ENCODE measurements around the gene STK17B. TPM values are rescaled to one million over a fixed set of nuclear protein-coding genes. Genes with fewer than 3 reads are reported as not detected.

Gene STK17B
- total and polyA plus RNA-seq, 2 of the 8 experiments (the other 6 are each of a cell fraction or from before 2014, with no cell fraction given) = 1.8 to 10.5 TPM

- H3K23me2 ChIP-seq (ENCODE audit: low read depth, low read length) = peaks cover 8% of the 10 kb centered on the region; the same call in 1 of the 2 replicates
- H4K8ac ChIP-seq (ENCODE audit: extremely low read depth, insufficient read depth, low read length) = peak overlapping the region; percentile 79
- WGBS, 2 experiments (ENCODE audit: extremely low coverage in 1 of 2, insufficient coverage in 1 of 2, insufficient read length in 1 of 2, insufficient replicate concordance in 2 of 2, low coverage in 1 of 2, low lambda C conversion rate in 2 of 2, missing lambda C conversion rate in 1 of 2) = 2% methylated on average over 39 of the region's 54 CpGs; no CpG with 5 or more reads in 1 of the 2 experiments
- H2AFZ ChIP-seq (ENCODE audit: low read length) = 0 out of 2 replicates have a peak overlapping the region, but pooled peaks have one; percentile 36
- no peak overlapping the region for H3K23ac ChIP-seq (ENCODE audit: insufficient read length)
- H2BK5ac ChIP-seq (ENCODE audit: low read depth, low read length) = no peak overlapping the region
- DNase-seq (ENCODE audit: low read depth in 1 of 2, low spot score in 2 of 2) (no peak), FAIRE-seq (no peak)
- H2BK20ac ChIP-seq (ENCODE audit: low read length) = no peak overlapping the region
- no peak overlapping the region for H3K4ac ChIP-seq (replicated peaks; ENCODE audit: insufficient read length, low read depth, low read length)
- no peak overlapping the region for H4K91ac ChIP-seq (replicated peaks; ENCODE audit: insufficient read length, low read length)
- H2BK12ac ChIP-seq (ENCODE audit: low read depth, low read length) = no peak overlapping the region
- TF ChIP-seq SAP30 (IDR thresholded peaks at IDR 0.05; ENCODE audit: insufficient read depth, insufficient replicate concordance, low read length) (peak; percentile 74), ASH2L (IDR thresholded peaks at IDR 0.05; ENCODE audit: low read length) (peak; percentile 54), RBBP5 (IDR thresholded peaks at IDR 0.05; ENCODE audit: borderline replicate concordance, low read depth, low read length) (peak; percentile 84; the same call in 1 of the 2 replicates), SIN3A (conservative IDR thresholded peaks at IDR 0.05 in 1 of 2, IDR thresholded peaks at IDR 0.05 in 1 of 2; ENCODE audit: low read depth in 1 of 2, low read length in 2 of 2) (peak; percentile 44 to 68; a peak in 2 of 4 replicates), RFX5 (IDR thresholded peaks at IDR 0.05; ENCODE audit: borderline replicate concordance, low read depth, low read length) (no peak)
- no peak overlapping the region for H2BK120ac ChIP-seq (replicated peaks; ENCODE audit: low read depth, low read length)
- no peak overlapping the region for H4K5ac ChIP-seq (ENCODE audit: insufficient read length, low read depth, low read length)
- H3K79me1 ChIP-seq (ENCODE audit: low read depth, low read length) = 0 out of 2 replicates have a peak, but pooled peaks cover 2% of the 10 kb centered on the region
- no peaks in the 10 kb centered on the region for H3K9me3 ChIP-seq (ENCODE audit: insufficient read depth in 2 of 2, low read depth in 1 of 2, low read length in 1 of 2)
- H3K4me1 ChIP-seq (replicated peaks in 1 of 4; ENCODE audit: control insufficient read depth in 3 of 4, insufficient read depth in 4 of 4, low read length in 3 of 4) = peaks cover 0 to 12% (median 8%) of the 10 kb centered on the region in 4 experiments; a peak in 3 of 7 replicates
- H3K9ac ChIP-seq (replicated peaks in 1 of 4; ENCODE audit: extremely low read depth in 1 of 4, low read depth in 3 of 4, low read length in 3 of 4) = peak overlapping the region; percentile 58 to 80 (median 70); a peak in 6 of 7 replicates
- no peak overlapping the region for H3K14ac ChIP-seq (ENCODE audit: insufficient read length)
- no peaks in the 10 kb centered on the region for H3K36me3 ChIP-seq (ENCODE audit: control insufficient read depth in 2 of 4, insufficient read depth in 4 of 4, low read length in 3 of 4)
- ChIA-PET POLR2A (ENCODE audit: partially characterized antibody) (interaction anchor here (0.6 to 1.2 kb wide), 4 partner anchors 9 to 1536 kb away, joined by 3 read pairs; no protein-coding TSS in a partner anchor), CTCF (ENCODE audit: partially characterized antibody) (interaction anchor here (1.7 kb wide), 1 partner anchor 106 kb away, joined by 6 read pairs; no protein-coding TSS in a partner anchor)
- H3K4me3 ChIP-seq (ENCODE audit: extremely low read depth in 1 of 4, insufficient read depth in 2 of 4, low read depth in 3 of 4, low read length in 4 of 4) = peak overlapping the region; percentile 82 to 95 (median 85)
- H3K27me3 ChIP-seq (replicated peaks in 1 of 4; ENCODE audit: control insufficient read depth in 3 of 4, extremely low read depth in 1 of 4, insufficient read depth in 3 of 4, low read length in 3 of 4) = peaks cover 0 to 4% (median under 1%) of the 10 kb centered on the region in 4 experiments; a peak in 4 of 7 replicates
- peak overlapping the region; percentile 75 to 99 for H3K4me2 ChIP-seq (ENCODE audit: insufficient read depth in 1 of 2, low read depth in 2 of 2, low read length in 2 of 2)
- H2AK5ac ChIP-seq (ENCODE audit: low read depth, low read length) = no peak overlapping the region
- peaks cover 0 to 1% of the 10 kb centered on the region in 2 experiments for H4K20me1 ChIP-seq (replicated peaks in 1 of 2; ENCODE audit: control insufficient read depth in 1 of 2, insufficient read depth in 2 of 2, low read length in 2 of 2)
- H2BK15ac ChIP-seq (ENCODE audit: low read length) = no peak overlapping the region
- H3K56ac ChIP-seq (replicated peaks; ENCODE audit: insufficient read length, low read depth, low read length) = no peak overlapping the region
- no peak overlapping the region for H3K27ac ChIP-seq (ENCODE audit: low read depth, low read length)
- H3K18ac ChIP-seq (ENCODE audit: extremely low read depth, low read length) = no peak overlapping the region; the same call in 1 of the 2 replicates
- peaks cover 2 to 48% of the 10 kb centered on the region in 2 experiments; a peak in 3 of 4 replicates for H3K79me2 ChIP-seq (ENCODE audit: control insufficient read depth in 1 of 2, insufficient read depth in 2 of 2, low read length in 2 of 2)
Observed at GRCh38 chr2:196170606-196171247, 651 bp downstream of the STK17B start.

Data from H1 (cell line).